Activated CD4-positive, alpha-beta T cell treated with anti-CD3 and anti-CD28 coated beads, Interleukin-10, Interleukin-2, amounts not matched to agents 100 ng/mL and 50 ng/mL, durations not matched to agents 16 hours and 8 hours (primary cell): Measurements from ENCODE around the gene DSC3.

Experiments
- DNase-seq: peaks from one replicate; pipeline ENCODE4 v3.0.0-alpha.2; 2020

The DSC3 gene

GRCh38 chr18:30969670-30970170, 72.8 kb downstream of the DSC3 start:
- no peak for DNase-seq

GRCh38 chr18:30967701-30968100, 74.8 kb downstream of the DSC3 start:
- no peak for DNase-seq

- no peak for DNase-seq
Observed at GRCh38 chr18:30965237-30965636, 77.3 kb downstream of the DSC3 start.

DNA sequence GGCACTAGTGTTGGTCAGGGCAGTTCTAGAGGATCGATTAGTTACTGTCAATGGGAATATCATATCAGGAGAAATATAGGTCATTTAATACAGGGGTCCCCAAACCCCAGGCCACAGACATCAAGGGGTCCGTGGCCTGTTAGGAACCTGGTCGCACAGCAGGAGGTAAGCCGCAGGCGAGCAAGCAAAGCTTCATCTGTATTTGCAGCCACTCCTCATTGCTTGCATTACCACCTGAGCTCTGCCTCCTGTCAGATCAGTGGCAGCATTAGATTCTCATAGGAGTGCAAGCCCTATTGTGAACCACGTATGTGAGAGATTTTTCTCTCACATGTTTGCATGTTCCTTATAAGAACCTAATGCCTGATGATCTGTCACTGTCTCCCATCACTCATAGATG, 81.9 kb downstream of the DSC3 start:
- no peak for DNase-seq

GRCh38 chr18:30957066-30957465, 85.5 kb downstream of the DSC3 start:
- no peak for DNase-seq

DNA sequence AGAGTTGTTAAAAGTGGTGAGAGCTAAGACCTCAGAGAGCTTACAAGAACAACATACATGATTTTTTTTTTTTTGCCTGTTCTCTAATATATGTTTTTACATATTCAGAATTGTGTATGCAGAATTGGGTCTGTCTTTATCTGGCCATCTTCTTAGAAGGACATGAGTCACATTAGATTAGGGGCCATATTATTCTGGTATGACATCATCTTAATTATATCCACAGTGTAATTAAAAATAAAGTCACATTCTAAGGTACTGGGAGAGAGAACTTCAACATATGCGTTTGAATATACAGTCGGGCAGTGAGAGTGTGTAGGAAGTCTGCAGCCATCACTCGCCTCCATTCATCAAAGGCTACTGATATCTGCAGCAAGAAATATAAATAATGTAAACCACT, 88.3 kb downstream of the DSC3 start:
- no peak for DNase-seq

DNA sequence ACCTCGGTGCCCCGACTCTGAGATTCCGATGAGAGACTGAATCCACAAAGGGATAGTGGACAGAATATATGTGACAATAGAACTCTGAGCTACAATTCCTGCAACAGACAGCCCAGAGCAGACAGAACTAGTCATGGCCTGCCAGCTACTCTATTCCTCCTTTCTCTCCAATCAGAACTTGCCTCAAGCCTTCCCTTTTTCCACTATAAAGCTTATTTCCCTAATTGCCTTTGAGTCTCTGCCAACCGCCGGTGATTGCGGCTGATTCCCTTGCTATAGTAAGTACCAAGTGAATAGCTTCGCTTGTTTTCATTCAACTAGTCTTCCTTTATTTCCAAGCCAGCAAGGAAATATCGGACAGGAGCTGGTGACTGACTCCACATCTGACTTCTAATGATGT, 96.8 kb downstream of the DSC3 start:
- no peak for DNase-seq

- DNase-seq, result no peak
Observed at GRCh38 chr18:30944773-30945417, 97.6 kb downstream of the DSC3 start.

DNA sequence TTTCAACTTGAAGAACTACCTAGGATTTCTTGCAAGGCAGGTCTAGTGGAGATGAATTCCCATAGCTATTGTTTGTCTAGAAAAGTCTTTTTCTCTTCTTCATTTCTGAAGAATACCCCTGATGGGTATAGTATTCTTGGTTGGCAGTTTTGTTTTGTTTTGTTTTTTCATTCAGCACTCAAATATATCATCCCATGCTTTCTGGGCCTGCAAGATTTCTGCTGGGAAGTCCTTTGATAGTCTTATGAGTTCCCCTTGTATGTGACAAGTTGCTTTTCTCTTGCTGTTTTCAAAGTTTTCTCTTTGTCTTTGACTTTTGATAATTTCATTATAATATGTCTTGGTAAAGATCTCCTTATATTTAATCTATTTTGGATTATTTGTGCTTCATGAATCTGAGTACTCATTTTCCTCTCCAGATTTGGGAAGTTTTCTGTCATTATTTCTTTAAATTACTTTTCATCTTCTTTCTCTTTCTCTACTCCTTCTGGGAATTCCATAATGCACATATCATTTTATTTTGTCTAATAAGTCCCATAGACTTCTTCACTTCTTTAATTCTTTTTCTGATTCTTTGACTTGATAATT, 101.5 kb downstream of the DSC3 start:
- DNase-seq, result no peak
